Colonic mucosa (tissue), 4 donors: Measurements from ENCODE around the gene TEKT1. TPM values are rescaled to one million over a fixed set of nuclear protein-coding genes. Genes with fewer than 3 reads are reported as not detected.
"Not testable (repeated sequence)": the region's sequence is repeated elsewhere in the genome, so short reads cannot be mapped to it uniquely, and the experiment has no call there.

ENCODE experiments used
- DNase-seq: peaks from one replicate; pipeline ENCODE4 v3.0.0-alpha.2; 2020
- H3K27ac ChIP-seq: fragments of 200-600 bp; one replicate; pipeline ENCODE4 v1.8.0; 2021
- H3K27me3 ChIP-seq: fragments of 200-600 bp; one replicate; pipeline ENCODE4 v1.8.0; 2021
- H3K36me3 ChIP-seq: fragments of 200-600 bp; one replicate; pipeline ENCODE4 v1.8.0; 2021
- H3K4me1 ChIP-seq: fragments of 200-600 bp; one replicate; pipeline ENCODE4 v1.8.0; 2021; ENCODE audit warnings: mild to moderate bottlenecking
- H3K4me3 ChIP-seq: fragments of 200-600 bp; one replicate; pipeline ENCODE4 v1.8.0; 2021
- H3K9ac ChIP-seq, 2 donors: one replicate each; pipeline ENCODE4 v1.7.0; 2013; ENCODE audit warnings: control low read depth in 2 of 2, low read depth in 2 of 2, low read length in 2 of 2
- H3K9me3 ChIP-seq: fragments of 200-600 bp; one replicate; pipeline ENCODE4 v1.8.0; 2021
- intact Hi-C: fragments of 100-400 bp; cut with DNase I; formaldehyde crosslinking; loops from one replicate; pipeline ENCODE4 v1.14.1; 2022
- total RNA-seq, 2 donors: library from RNA; stranded (reverse); fragmentation: NEBNext Ultra II Directional in 1 of 2; extraction: Animal tissue kit (Norgen Biotek cat#: 25700) in 1 of 2; gene quantifications; one replicate each; pipeline ENCODE4 v1.2.1, GENCODE V29; 2021
- TF ChIP-seq, protein P1 (sequence below): fragments of 200-600 bp; IDR thresholded peaks from one replicate; pipeline ENCODE4 v1.8.0; 2022; ENCODE audit warnings: antibody characterized with exemption, mild to moderate bottlenecking
- donor health status: healthy.
- donor health status: DM: no; HTN: no; CAD: no.
- donor health status: DM: no; HTN: no; CAD: no.

Gene TEKT1
- total RNA-seq, 2 donors from 2014 or later = not detected

DNA sequence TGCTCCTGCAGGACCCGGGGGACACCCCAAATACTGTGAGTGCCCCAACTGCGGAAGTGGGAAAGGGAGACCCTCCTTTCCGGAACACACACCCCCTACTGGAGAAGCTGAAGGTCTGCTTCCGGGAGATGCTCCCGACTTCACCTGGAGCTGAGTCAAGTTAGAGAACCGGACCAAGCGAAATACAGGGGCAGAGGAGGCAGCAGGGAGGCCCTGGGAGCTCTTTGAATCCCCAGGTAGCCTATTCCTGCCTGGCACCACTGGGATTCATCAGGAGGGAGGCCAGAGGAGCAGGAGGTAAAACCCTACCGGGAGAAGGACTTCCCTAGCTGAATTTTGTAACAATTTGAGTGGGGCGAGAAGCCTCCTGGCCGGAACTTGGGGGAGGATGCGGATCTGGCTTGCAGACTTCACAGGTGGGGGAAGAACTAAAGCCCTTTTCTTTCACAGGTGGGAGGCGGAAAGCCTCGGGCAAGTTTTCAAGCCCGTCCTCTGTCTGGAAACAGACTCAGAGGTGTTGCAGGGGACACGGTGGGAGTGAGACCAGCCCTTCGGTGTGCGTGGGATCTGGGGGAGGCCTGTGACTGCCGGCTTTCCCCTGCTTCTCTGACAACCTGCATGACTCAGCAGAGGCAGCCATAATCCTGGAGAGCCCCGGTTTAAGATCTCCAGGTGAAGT, 22.4 kb upstream of the TEKT1 start:
- Histone ChIP-seq H3K9ac (no peak overlapping the region), H3K27ac (no peak overlapping the region), H3K27me3 (no peaks in the 10 kb centered on the region), H3K4me3 (no peak overlapping the region), H3K4me1 (no peaks in the 10 kb centered on the region), H3K36me3 (no peaks in the 10 kb centered on the region), H3K9me3 (no peaks in the 10 kb centered on the region)
- TF ChIP-seq, protein P1, sequence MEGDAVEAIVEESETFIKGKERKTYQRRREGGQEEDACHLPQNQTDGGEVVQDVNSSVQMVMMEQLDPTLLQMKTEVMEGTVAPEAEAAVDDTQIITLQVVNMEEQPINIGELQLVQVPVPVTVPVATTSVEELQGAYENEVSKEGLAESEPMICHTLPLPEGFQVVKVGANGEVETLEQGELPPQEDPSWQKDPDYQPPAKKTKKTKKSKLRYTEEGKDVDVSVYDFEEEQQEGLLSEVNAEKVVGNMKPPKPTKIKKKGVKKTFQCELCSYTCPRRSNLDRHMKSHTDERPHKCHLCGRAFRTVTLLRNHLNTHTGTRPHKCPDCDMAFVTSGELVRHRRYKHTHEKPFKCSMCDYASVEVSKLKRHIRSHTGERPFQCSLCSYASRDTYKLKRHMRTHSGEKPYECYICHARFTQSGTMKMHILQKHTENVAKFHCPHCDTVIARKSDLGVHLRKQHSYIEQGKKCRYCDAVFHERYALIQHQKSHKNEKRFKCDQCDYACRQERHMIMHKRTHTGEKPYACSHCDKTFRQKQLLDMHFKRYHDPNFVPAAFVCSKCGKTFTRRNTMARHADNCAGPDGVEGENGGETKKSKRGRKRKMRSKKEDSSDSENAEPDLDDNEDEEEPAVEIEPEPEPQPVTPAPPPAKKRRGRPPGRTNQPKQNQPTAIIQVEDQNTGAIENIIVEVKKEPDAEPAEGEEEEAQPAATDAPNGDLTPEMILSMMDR = no peak
- intact Hi-C loops = no loop called here
- no peak for DNase-seq

DNA sequence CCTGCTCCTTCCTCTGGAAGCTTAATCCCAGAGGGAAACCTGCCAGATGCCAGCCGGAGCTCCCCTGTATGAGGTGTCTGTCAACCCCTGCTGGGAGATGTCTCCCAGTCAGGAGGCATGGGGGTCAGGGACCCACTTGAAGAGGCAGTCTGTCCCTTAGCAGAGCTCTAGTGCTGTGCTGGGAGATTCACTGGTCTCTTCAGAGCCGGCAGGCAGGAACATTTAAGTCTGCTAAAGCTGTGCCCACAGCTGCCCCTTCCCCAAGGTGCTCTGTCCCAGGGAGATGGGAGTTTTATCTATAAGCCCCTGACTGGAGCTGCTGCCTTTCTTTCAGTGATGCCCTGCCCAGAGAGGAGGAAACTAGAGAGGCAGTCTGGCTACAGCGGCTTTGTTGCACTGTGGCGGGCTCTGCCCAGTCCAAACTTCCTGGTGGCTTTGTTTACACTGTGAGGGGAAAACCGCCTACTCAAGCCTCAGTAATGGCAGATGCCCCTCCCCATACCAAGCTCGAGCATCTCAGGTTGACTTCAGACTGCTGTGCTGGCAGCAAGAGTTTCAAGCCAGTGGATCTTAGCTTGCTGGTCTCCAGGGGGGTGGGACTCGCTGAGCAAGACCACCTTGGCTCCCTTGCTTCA, 17.1 kb upstream of the TEKT1 start:
- H3K4me1 ChIP-seq, H3K9ac ChIP-seq, H3K27ac ChIP-seq, H3K9me3 ChIP-seq, H3K4me3 ChIP-seq, H3K36me3 ChIP-seq, H3K27me3 ChIP-seq, intact Hi-C loops: not testable (repeated sequence)
- peak; percentile 18 for DNase-seq

DNA sequence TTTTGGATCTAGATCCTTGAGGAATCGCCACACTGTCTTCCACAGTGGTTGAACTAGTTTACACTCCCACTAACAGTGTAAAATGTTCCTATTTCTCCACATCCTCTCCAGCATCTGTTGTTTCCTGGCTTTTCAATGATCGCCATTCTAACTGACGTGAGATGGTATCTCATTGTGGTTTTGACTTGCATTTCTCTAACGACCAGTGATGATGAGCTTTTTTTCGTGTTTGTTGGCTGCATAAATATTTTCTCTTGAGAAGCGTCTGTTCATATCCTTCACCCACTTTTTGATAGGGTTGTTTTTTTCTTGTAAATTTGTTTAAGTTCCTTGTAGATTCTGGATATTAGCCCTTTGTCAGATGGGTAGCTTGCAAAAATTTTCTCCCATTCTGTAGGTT, 14.6 kb upstream of the TEKT1 start:
- DNase-seq, H3K27ac ChIP-seq, H3K9ac ChIP-seq, intact Hi-C loops, H3K27me3 ChIP-seq, H3K4me3 ChIP-seq, H3K9me3 ChIP-seq, H3K36me3 ChIP-seq, H3K4me1 ChIP-seq: not testable (repeated sequence)

DNA sequence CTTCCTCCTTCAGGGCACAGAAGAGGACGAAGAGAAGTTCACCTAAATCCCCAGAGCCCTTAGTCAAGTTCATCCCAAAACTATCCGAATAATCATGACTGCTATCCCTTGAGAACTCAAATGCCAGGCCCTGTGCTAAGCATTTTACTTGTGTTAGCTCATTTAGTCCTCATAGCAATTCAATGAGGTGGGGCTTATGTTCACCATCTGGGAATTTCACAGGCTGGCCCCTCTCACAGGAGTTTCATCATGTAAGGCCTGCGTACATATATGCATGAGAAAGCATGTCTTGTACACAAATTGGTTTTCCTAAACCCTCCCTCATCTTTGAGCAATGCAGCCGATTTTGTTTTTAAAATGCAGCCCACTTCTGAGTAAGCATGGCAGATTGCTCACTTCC, 12.9 kb upstream of the TEKT1 start:
- DNase-seq, H3K36me3 ChIP-seq, H3K4me1 ChIP-seq, H3K9me3 ChIP-seq, intact Hi-C loops, H3K27me3 ChIP-seq, H3K9ac ChIP-seq, H3K4me3 ChIP-seq, H3K27ac ChIP-seq: not testable (repeated sequence)

DNA sequence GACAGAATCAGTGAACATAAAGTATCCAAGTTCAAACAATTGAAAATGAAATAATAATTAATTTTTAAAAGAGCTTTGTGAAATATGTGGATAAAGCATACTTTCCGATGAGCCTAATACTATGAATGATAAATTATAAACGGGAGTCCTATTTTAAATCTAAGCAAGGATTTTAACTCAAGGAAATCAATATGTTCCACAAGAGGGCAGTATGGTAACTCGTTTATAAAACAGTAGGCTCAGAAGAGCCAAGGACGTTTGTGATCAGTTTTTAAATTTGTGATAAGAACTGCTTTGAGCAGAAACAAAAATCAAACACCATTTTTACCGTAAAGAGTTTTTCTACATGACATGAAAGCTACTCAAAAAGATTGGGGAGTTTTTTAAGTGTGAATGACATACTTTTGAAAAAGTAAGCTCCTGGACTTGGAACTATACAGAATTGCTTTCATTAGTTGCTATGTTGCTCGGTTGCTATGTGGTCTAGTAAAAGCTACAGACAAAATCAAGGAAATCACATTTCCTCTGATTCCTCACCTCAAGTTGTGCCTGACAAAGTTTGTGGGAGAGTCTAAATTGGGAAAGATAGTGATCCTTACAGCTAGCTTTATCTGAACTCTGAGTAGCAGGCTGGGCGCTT, 11.8 kb upstream of the TEKT1 start:
- TF ChIP-seq, protein P1 = peak; percentile 33
- no peaks in the 10 kb centered on the region for H3K4me1 ChIP-seq
- no peaks in the 10 kb centered on the region for H3K36me3 ChIP-seq
- H3K4me3 ChIP-seq = no peak overlapping the region
- H3K9me3 ChIP-seq = no peaks in the 10 kb centered on the region
- no peak overlapping the region for H3K27ac ChIP-seq
- intact Hi-C loops = no loop called here
- no peak overlapping the region for H3K9ac ChIP-seq
- no peak for DNase-seq
- H3K27me3 ChIP-seq = peaks cover 6% of the 10 kb centered on the region

DNA sequence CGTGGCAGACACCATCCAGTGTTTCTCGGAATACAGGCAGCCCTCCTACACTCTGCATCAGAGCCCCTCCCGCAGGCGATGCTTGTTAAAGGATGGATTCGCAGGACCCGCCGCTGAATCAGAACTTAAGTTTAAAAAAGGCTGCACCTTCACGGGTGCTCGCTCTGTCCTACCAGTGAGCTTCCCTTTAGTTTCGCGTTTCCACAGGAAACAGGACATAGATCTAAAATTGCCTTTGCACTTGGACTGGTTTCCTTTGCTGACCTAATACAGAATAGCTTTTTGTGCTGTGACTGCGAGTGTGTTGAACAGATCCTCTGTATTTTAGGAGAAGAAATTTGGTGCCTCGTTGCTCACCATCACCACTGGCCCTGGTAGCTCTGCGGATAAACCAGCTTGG, 10.2 kb upstream of the TEKT1 start:
- H3K27ac ChIP-seq, intact Hi-C loops, H3K27me3 ChIP-seq, H3K9ac ChIP-seq, H3K4me3 ChIP-seq, H3K9me3 ChIP-seq, H3K36me3 ChIP-seq, H3K4me1 ChIP-seq, DNase-seq: not testable (repeated sequence)

DNA sequence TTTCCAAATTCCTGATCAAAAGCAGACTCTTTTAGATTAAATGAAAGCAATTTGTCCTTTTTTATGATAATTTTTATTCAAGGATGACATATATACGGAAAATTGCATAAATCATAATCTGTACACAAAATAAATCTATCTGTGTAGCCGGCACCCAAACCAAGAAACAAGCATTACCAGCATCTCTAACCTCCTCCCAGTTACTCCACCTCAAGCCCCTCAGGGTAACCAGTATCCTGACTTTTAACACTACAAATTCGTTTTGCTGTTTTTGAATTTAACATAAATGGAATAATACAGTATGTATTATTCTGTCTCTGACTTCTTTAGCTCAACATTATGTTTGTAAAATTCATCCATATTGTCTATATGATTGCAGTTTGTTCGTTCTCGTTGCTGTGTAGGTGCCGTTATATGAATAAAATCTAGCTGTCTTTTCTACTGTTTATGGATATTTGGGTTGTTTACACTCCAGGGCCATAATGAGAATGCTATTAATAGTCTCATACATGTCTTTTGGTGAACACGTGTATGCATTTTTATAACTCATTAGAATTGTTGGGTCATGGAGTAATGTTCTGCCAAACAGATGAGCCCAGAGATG, 1.0 kb downstream of the TEKT1 start:
- peaks cover 28% of the 10 kb centered on the region for H3K27me3 ChIP-seq
- intact Hi-C loops = loop anchor here (10.0 kb wide), 1 partner anchor 166 kb away; no protein-coding TSS in a partner anchor

More for the DNA sequence above, 1.0 kb downstream of the TEKT1 start:
- Histone ChIP-seq H3K4me3 (no peak overlapping the region), H3K9me3 (no peaks in the 10 kb centered on the region), H3K4me1 (peaks cover 5% of the 10 kb centered on the region), H3K9ac (no peak overlapping the region), H3K36me3 (no peaks in the 10 kb centered on the region), H3K27ac (no peak overlapping the region)
- DNase-seq = no peak
- TF ChIP-seq, protein P1 = no peak
